ENCODE measurements around the gene BORCS6. TPM values are rescaled to one million over a fixed set of nuclear protein-coding genes. Genes with fewer than 3 reads are reported as not detected.
A peak's percentile ranks its signal among the peaks of the same experiment; 100 is the strongest.

Gene BORCS6
- total and polyA plus RNA-seq, 2 of the 13 experiments (the other 11 are each of a cell fraction or from before 2014, with no cell fraction given), result 2.0 to 5.1 TPM

- peak; percentile 82 for TF ChIP-seq HOXA3 (CRISPR knock-in tag; IDR thresholded peaks at IDR 0.05)
- no peak for TF ChIP-seq ZNF564 (CRISPR knock-in tag; IDR thresholded peaks at IDR 0.05)
- no peak for TF ChIP-seq HNF1A (IDR thresholded peaks at IDR 0.05; ENCODE audit: low read depth)
- TF ChIP-seq HNF1A (CRISPR knock-in tag; IDR thresholded peaks at IDR 0.05; ENCODE audit: borderline replicate concordance), result peak; percentile 35; the same call in 1 of the 2 replicates
- no peak for TF ChIP-seq ZNF672 (CRISPR knock-in tag; IDR thresholded peaks at IDR 0.05)
- no peak for TF ChIP-seq NR3C1 (CRISPR knock-in tag; IDR thresholded peaks at IDR 0.05)
- peak; percentile 89 for TF ChIP-seq MIER3 (CRISPR knock-in tag; IDR thresholded peaks at IDR 0.05; ENCODE audit: borderline replicate concordance)
- TF ChIP-seq ZNF691 (CRISPR knock-in tag; IDR thresholded peaks at IDR 0.05; ENCODE audit: borderline replicate concordance, low read depth), result peak; percentile 77; the same call in 1 of the 2 replicates
- TF ChIP-seq ZNF616 (CRISPR knock-in tag; IDR thresholded peaks at IDR 0.05; ENCODE audit: low read depth), result no peak
- no peak for TF ChIP-seq ATRX (CRISPR knock-in tag; IDR thresholded peaks at IDR 0.05; ENCODE audit: borderline replicate concordance)
- no peak for TF ChIP-seq ZNF280B (CRISPR knock-in tag; IDR thresholded peaks at IDR 0.05; ENCODE audit: borderline replicate concordance)
- no peak for TF ChIP-seq ZNF263 (CRISPR knock-in tag; IDR thresholded peaks at IDR 0.05)
- 0 out of 2 replicates have a peak, but pooled peaks have one; percentile 20 for TF ChIP-seq ZNF770 (CRISPR knock-in tag; IDR thresholded peaks at IDR 0.05)
- TF ChIP-seq NFYC (CRISPR knock-in tag; IDR thresholded peaks at IDR 0.05), result peak; percentile 63
- TF ChIP-seq GTF3A (CRISPR knock-in tag; conservative IDR thresholded peaks at IDR 0.05), result no peak
- TF ChIP-seq, protein P1, sequence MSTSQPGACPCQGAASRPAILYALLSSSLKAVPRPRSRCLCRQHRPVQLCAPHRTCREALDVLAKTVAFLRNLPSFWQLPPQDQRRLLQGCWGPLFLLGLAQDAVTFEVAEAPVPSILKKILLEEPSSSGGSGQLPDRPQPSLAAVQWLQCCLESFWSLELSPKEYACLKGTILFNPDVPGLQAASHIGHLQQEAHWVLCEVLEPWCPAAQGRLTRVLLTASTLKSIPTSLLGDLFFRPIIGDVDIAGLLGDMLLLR (CRISPR knock-in tag; IDR thresholded peaks at IDR 0.05), result no peak
- TF ChIP-seq ZNF12 (CRISPR knock-in tag; IDR thresholded peaks at IDR 0.05), result peak; percentile 64
- TF ChIP-seq MXD3 (CRISPR knock-in tag; IDR thresholded peaks at IDR 0.05), result no peak
- TF ChIP-seq DMAP1 (CRISPR knock-in tag; IDR thresholded peaks at IDR 0.05), result peak; percentile 35; the same call in 1 of the 2 replicates
- TF ChIP-seq HMG20A (CRISPR knock-in tag; IDR thresholded peaks at IDR 0.05; ENCODE audit: borderline replicate concordance), result peak; percentile 67; the same call in 1 of the 2 replicates
These were observed 22.6 kb upstream of the BORCS6 start (continued) for GRCh38 chr17:8212312-8213180.

Measured in HepG2 (cell line).